HL-60 (cell line): ENCODE data around the gene RTP1.

Experiments
- CTCF ChIP-seq: IDR thresholded peaks from one replicate; pipeline ENCODE4 v1.5.1; 2011; ENCODE audit warnings: low read length, control low read depth, inconsistent platforms; ENCODE audit not compliant: insufficient read depth
- POLR2AphosphoS5 ChIP-seq: IDR thresholded peaks from 2 replicates; pipeline ENCODE4 v1.6.1; 2012; ENCODE audit warnings: low read depth
- REST ChIP-seq: IDR thresholded peaks from 2 replicates; pipeline ENCODE4 v1.6.1; 2012; ENCODE audit warnings: low read depth; ENCODE audit not compliant: insufficient replicate concordance

- TF ChIP-seq CTCF (no peak), REST (no peak), POLR2AphosphoS5 (no peak)
These were observed 13.9 kb upstream of the RTP1 start for GRCh38 chr3:187183210-187183862.
